ENCODE measurements around the gene PLCD3.

PLCD3 gene

GRCh38 chr17:45117334-45117733 lies 15.0 kb downstream of the PLCD3 start:
- DNase-seq (ENCODE audit: low spot score): no peak

DNA sequence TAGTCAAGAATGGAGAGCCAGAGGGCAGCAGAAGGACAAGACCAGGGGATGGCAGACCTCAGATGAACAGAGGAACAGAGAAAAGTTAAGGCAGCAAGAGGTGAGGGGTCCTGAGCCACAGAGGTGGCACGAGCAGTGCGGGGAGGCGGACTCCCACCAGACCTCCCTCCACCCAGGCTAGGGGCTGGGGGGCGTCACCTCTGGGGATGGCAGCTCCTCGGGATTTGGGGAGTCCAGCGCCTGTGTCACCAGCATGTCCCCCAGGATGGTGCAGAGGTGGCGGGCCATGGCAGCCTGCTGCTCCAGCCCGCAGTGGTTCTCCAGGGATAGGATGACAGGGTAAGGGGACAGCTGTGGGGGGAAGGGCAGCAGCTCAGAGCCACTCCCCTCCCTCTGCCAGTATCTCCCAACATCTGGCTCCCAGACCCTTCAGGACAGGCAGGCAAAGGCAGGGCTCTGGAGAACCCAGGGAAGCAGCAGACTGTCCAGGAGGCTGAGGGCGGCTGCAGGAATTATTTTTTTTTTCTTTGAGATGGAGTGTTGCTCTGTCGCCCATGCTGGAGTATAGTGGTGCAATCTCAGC lies 15.8 kb downstream of the PLCD3 start:
- DNase-seq (ENCODE audit: low spot score): no peak

DNA sequence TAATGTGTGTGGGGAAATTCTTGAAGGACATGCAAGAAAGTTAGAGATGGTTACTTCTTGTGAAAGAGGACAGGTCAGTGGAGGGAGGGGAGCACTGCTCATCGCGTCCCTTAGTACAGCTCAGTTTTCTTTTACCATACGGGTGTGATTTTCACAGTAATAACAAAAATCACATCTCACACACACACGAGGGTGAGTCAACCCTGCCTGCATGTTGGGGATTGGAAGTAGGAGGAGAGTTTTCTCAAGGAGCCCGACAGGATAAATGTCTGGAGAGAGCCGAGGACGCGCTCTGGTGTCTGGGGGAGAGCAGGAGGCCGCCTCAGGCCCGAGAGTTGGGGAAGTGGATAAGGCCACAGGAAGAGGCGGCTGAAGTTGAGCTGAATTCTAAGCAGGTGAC lies 16.4 kb downstream of the PLCD3 start:
- DNase-seq (ENCODE audit: low spot score): no peak

- no peak for DNase-seq (ENCODE audit: low spot score)
Observed at GRCh38 chr17:45115015-45115625, 17.2 kb downstream of the PLCD3 start.

GRCh38 chr17:45114117-45114932 lies 18.0 kb downstream of the PLCD3 start:
- no peak for DNase-seq (ENCODE audit: low spot score)

- no peak for DNase-seq (ENCODE audit: low spot score)
Observed at GRCh38 chr17:45113424-45113754, 18.9 kb downstream of the PLCD3 start.

DNA sequence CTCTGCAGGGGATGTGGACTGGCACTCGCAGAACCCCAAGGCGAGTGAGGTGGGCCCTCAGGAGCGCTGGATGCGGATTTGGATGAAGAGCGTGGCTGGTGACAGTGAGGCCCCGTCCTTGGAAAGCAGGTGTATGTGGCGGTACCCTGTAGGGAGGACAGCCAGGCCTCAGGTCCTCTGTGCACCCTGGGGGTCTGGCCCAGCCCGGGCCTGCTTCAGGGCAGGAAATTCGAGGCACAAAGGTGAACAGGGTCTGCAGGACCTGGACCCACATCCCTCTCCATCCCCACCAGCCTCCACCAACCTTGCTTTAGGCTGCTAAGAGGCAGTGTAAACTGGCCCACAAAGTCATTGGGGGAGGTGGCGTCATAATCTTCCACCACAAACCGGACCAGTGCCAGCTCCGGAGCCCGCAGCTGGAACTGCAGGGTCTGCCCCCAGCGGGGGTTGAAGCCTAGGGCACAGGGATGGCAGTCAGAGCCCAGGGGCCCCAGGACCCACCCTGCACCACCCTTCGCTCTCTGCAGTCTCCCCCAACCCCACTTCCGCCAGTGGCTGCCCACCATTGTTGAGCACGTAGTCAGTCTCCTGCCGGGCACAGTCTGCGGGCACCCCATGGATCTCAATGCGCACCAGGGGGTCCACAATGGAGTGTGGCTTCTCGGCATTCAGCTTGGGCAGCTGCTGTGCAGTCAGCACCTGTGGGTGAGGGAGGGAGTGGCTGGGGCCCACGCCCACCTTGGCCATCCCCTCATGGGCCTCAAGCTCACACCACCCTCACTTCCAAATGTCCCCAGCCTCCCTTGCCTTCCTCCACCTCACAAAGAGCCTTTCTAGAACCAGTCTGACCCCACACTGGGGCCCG lies 19.5 kb downstream of the PLCD3 start:
- DNase-seq (ENCODE audit: low spot score): no peak

GRCh38 chr17:45111850-45112249 lies 20.5 kb downstream of the PLCD3 start:
- no peak for DNase-seq (ENCODE audit: low spot score)

GRCh38 chr17:45110676-45111611 lies 21.4 kb downstream of the PLCD3 start:
- no peak for DNase-seq (ENCODE audit: low spot score)

- DNase-seq (ENCODE audit: low spot score): no peak
Observed at GRCh38 chr17:45108595-45109521, 23.5 kb downstream of the PLCD3 start.

- no peak for DNase-seq (ENCODE audit: low spot score)
Observed at GRCh38 chr17:45108051-45108450, 24.3 kb downstream of the PLCD3 start.

DNA sequence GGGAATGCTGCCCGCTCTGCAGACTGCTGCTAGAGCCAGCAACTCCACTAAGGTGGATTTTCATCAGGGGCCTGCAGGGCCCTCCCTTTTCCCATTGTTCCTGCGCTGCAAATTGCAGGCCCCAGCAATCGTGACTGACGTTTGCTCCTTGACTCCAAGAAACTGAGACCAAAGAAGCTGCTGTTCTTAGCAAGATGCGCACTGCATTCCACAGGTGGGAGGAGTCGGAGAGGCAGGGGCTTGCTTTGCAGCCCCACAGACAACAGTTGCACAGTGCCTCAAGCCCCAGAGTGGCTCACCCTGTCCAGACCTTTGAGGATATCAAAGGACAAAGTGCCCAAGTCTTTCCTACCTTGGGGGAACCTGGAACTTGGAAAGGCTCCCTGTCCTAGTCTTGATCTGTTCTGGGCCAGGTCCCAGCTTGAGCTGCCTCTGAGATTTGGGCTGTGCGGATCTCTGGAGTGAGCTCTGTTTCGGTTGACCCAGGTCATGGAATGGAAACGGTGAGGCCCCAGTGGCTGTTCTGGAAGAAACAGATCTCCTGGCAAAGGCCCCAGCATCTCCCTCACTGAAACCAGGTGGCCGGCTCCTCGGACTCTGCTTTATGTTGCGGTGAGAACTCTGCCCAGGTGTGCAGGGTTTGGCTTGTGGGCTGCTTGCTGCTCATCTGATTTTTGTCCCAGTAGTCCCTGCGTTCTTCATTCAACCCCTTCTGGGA lies 24.9 kb downstream of the PLCD3 start:
- no peak for DNase-seq (ENCODE audit: low spot score)

DNA sequence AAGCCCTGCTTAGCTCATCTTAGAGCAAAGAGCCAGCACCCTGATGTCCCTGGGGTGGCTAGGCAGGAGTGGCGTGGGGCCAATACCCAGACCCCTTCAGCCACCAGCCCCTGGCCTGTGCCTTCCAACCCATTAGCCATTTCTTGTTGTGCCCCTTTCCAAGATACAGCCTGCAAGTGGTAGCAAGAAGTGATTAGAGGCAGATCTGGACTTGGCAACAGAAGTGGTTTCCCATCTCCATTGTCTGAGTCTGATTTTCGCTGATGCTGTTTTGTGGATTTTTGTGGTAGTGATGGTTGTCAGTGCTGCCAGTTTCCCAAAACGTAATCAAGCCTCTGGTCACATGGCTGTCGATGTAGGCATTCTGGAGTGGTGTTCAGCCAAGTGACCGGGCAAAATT lies 25.7 kb downstream of the PLCD3 start:
- DNase-seq (ENCODE audit: low spot score): no peak

- DNase-seq (ENCODE audit: low spot score): no peak
Observed at GRCh38 chr17:45106096-45106495, 26.2 kb downstream of the PLCD3 start.

DNA sequence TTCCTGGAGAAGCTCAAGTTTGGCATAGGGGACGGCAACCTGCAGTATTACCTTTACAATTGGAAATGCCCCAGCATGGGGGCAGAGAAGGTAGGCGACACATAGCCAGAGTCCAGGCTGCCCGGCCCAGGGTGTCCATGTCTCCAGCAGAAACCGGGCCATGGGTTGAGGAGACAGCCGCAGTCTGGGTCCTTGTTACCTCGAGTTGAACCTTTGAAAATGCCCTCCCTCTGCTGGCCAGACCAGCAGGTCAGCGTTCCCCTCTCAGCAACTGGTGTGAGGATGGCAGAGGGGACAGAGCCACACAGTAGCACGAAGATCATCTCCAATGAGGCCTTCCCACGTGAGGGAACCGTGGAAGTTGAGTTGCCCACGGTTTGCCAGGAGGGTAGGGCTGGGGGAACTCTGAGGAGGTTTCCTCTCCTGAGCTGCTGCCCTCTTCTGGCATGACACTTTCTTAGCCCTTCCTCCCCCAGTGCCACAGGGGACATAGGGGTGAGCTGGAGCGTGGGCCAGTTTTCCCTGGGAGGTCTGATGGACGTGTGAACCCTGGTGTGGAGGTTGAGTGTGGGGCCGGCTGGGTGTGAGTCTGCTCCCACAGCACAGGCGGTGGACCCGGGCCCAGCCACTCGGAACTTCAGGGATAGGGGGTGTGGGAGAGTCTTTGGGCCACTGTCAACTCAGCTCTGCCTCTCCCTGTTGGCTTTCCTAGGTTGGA lies 27.2 kb downstream of the PLCD3 start:
- no peak for DNase-seq (ENCODE audit: low spot score)

- no peak for DNase-seq (ENCODE audit: low spot score)
Observed at GRCh38 chr17:45104497-45104896, 27.8 kb downstream of the PLCD3 start.

- no peak for DNase-seq (ENCODE audit: low spot score)
Observed at GRCh38 chr17:45104029-45104428, 28.3 kb downstream of the PLCD3 start.

- no peak for DNase-seq (ENCODE audit: low spot score)
Observed at GRCh38 chr17:45103269-45103795, 29.0 kb downstream of the PLCD3 start.

GRCh38 chr17:45102856-45103255 lies 29.5 kb downstream of the PLCD3 start:
- DNase-seq (ENCODE audit: low spot score): no peak
